Liver (tissue), 9 donors: ENCODE measurements around the gene ATG9A. TPM values are rescaled to one million over a fixed set of nuclear protein-coding genes. Genes with fewer than 3 reads are reported as not detected.
A peak's percentile ranks its signal among the peaks of the same experiment; 100 is the strongest.

Source experiments
- DNase-seq: peaks from one replicate; pipeline ENCODE4 v3.0.0-alpha.2; 2017; ENCODE audit warnings: low spot score
- H3K27ac ChIP-seq, 2 donors: one replicate each; pipeline ENCODE4 v1.7.0; 2013; ENCODE audit warnings: inconsistent platforms in 2 of 2, low read length in 2 of 2, control low read depth in 1 of 2, low read depth in 1 of 2, mild to moderate bottlenecking in 1 of 2
- H3K27me3 ChIP-seq, 4 donors: one replicate each; pipeline versions ENCODE4 v1.6.1 to v1.7.0; 2013; ENCODE audit warnings: low read length in 3 of 4, inconsistent platforms in 1 of 4, mild to moderate bottlenecking in 1 of 4, moderate library complexity in 1 of 4; ENCODE audit not compliant: control insufficient read depth in 4 of 4, insufficient read depth in 4 of 4
- H3K36me3 ChIP-seq, 4 donors: one replicate each; pipeline versions ENCODE4 v1.6.1 to v1.7.0; 2013; ENCODE audit warnings: low read length in 3 of 4, mild to moderate bottlenecking in 3 of 4, low read depth in 1 of 4, moderate library complexity in 1 of 4; ENCODE audit not compliant: control insufficient read depth in 4 of 4, insufficient read depth in 3 of 4
- H3K4me1 ChIP-seq, 4 donors: one replicate each; pipeline versions ENCODE4 v1.6.1 to v1.7.0; 2013; ENCODE audit warnings: low read length in 3 of 4, mild to moderate bottlenecking in 3 of 4, moderate library complexity in 1 of 4; ENCODE audit not compliant: control insufficient read depth in 4 of 4, insufficient read depth in 4 of 4
- H3K4me3 ChIP-seq, 3 donors: one replicate each; pipeline versions ENCODE4 v1.6.1 to v1.7.0; 2013; ENCODE audit warnings: low read length in 3 of 3, control low read depth in 1 of 3, low read depth in 1 of 3, mild to moderate bottlenecking in 1 of 3
- H3K9ac ChIP-seq, 2 donors: one replicate each; pipeline ENCODE4 v1.7.0; 2013; ENCODE audit warnings: low read length in 2 of 2, mild to moderate bottlenecking in 2 of 2, moderate library complexity in 2 of 2, control low read depth in 1 of 2, low read depth in 1 of 2
- H3K9me3 ChIP-seq, 4 donors: one replicate each; pipeline versions ENCODE4 v1.6.1 to v1.7.0; 2013; ENCODE audit warnings: low read length in 3 of 4; ENCODE audit not compliant: control insufficient read depth in 4 of 4
- ATF3 ChIP-seq: IDR thresholded peaks from 2 replicates; pipeline ENCODE4 v1.6.1; 2016; ENCODE audit warnings: antibody characterized with exemption
- CTCF ChIP-seq: fragments of 150-350 bp; IDR thresholded peaks from 2 replicates; pipeline ENCODE4 v1.5.1; 2017; ENCODE audit warnings: improper control_type of control experiment, low read depth, low read length; ENCODE audit not compliant: missing input control
- EGR1 ChIP-seq, 2 donors: IDR thresholded peaks; 2 replicates each; pipeline ENCODE4 v1.6.1; 2016 to 2018; ENCODE audit warnings: antibody characterized with exemption in 2 of 2, low read depth in 2 of 2
- FOXA1 ChIP-seq: IDR thresholded peaks from 2 replicates; pipeline ENCODE4 v1.6.1; 2016; ENCODE audit warnings: antibody characterized with exemption
- FOXA2 ChIP-seq: IDR thresholded peaks from 2 replicates; pipeline ENCODE4 v1.6.1; 2016; ENCODE audit warnings: antibody characterized with exemption
- GABPA ChIP-seq, 2 donors: IDR thresholded peaks in 1 of 2; conservative IDR thresholded peaks in 1 of 2; 2 replicates each; pipeline ENCODE4 v1.6.1; 2016; ENCODE audit warnings: antibody characterized with exemption in 2 of 2, mild to moderate bottlenecking in 1 of 2, moderate library complexity in 1 of 2
- HNF4A ChIP-seq, 2 donors: conservative IDR thresholded peaks; 2 replicates each; pipeline ENCODE4 v1.6.1; 2016; ENCODE audit warnings: antibody characterized with exemption in 2 of 2, mild to moderate bottlenecking in 2 of 2
- HNF4G ChIP-seq: IDR thresholded peaks from 2 replicates; pipeline ENCODE4 v1.6.1; 2016; ENCODE audit warnings: antibody characterized with exemption
- JUND ChIP-seq, 2 donors: IDR thresholded peaks; 2 replicates each; pipeline ENCODE4 v1.6.1; 2016; ENCODE audit warnings: antibody characterized with exemption in 2 of 2
- MAX ChIP-seq: IDR thresholded peaks from 2 replicates; pipeline ENCODE4 v1.6.1; 2016; ENCODE audit warnings: antibody characterized with exemption
- NR2F2 ChIP-seq: IDR thresholded peaks from 2 replicates; pipeline ENCODE4 v1.6.1; 2016; ENCODE audit warnings: antibody characterized with exemption
- RAD21 ChIP-seq, 2 donors: IDR thresholded peaks; 2 replicates each; pipeline ENCODE4 v1.6.1; 2016; ENCODE audit warnings: antibody characterized with exemption in 2 of 2, mild to moderate bottlenecking in 2 of 2
- REST ChIP-seq: IDR thresholded peaks from 2 replicates; pipeline ENCODE4 v1.6.1; 2016; ENCODE audit warnings: antibody characterized with exemption, mild to moderate bottlenecking
- RXRA ChIP-seq, 2 donors: IDR thresholded peaks; 2 replicates each; pipeline ENCODE4 v1.6.1; 2017 to 2018; ENCODE audit warnings: antibody characterized with exemption in 2 of 2, mild to moderate bottlenecking in 1 of 2
- SP1 ChIP-seq: IDR thresholded peaks from 2 replicates; pipeline ENCODE4 v1.6.1; 2018; ENCODE audit warnings: antibody characterized with exemption, mild to moderate bottlenecking
- TAF1 ChIP-seq: conservative IDR thresholded peaks from 2 replicates; pipeline ENCODE4 v1.6.1; 2016; ENCODE audit warnings: antibody characterized with exemption, mild to moderate bottlenecking
- YY1 ChIP-seq: IDR thresholded peaks from 2 replicates; pipeline ENCODE4 v1.6.1; 2016; ENCODE audit warnings: antibody characterized with exemption, mild to moderate bottlenecking
- ZBTB33 ChIP-seq: IDR thresholded peaks from 2 replicates; pipeline ENCODE4 v1.6.1; 2016; ENCODE audit warnings: antibody characterized with exemption
- WGBS: extraction: QIAGEN DNeasy Blood & Tissue Kit; methylation state at CpG from one replicate; pipeline ENCODE4 v1.1.7; 2013; 5-methylcytosine and 5-hydroxymethylcytosine counted together
- polyA plus RNA-seq, 2 donors: library from polyadenylated mRNA; stranded (reverse) in 1 of 2; unstranded in 1 of 2; fragments of 200-250 nt in 1 of 2; fragments of >200 nt in 1 of 2; fragmentation: Nextera tagmentation in 1 of 2; extraction: Ambion mirVana in 1 of 2; gene quantifications; one replicate each; pipeline versions ENCODE4 v1.2.1 to v1.2.3, GENCODE V29; 2013 to 2015
- total RNA-seq, 2 donors: library from RNA; depleted of rRNA; stranded (reverse); fragments of >200 nt; gene quantifications; one replicate each; pipeline ENCODE4 v1.2.3, GENCODE V29; 2014
- donor health status: healthy.
- donor health status: healthy.
- donor health status: healthy.
- donor health status: healthy.
- donor health status: healthy.

The ATG9A gene
- total and polyA plus RNA-seq, 4 donors = 24.3 to 68.1 (median 37.9) TPM

GRCh38 chr2:219252084-219252483, 22.6 kb upstream of the ATG9A start:
- H3K27ac ChIP-seq = peak overlapping the region; percentile 42 to 52
- WGBS = 85% methylated on average over 5 of the region's 5 CpGs
- no peak for DNase-seq
- no peaks in the 10 kb centered on the region for H3K9me3 ChIP-seq
- H3K4me3 ChIP-seq = no peak overlapping the region
- peaks cover 0 to 3% (median 0%) of the 10 kb centered on the region in 4 donors for H3K36me3 ChIP-seq
- no peak for TF ChIP-seq HNF4A (conservative IDR thresholded peaks at IDR 0.05)
- TF ChIP-seq JUND (IDR thresholded peaks at IDR 0.05) = no peak
- TF ChIP-seq MAX = no peak
- no peak for TF ChIP-seq RXRA (IDR thresholded peaks at IDR 0.05)
- no peak for TF ChIP-seq TAF1
- TF ChIP-seq ZBTB33 = no peak
- TF ChIP-seq YY1 = no peak
- no peak for TF ChIP-seq HNF4G
- no peak for TF ChIP-seq CTCF
- TF ChIP-seq FOXA1 = no peak
- TF ChIP-seq NR2F2 = no peak
- TF ChIP-seq FOXA2 = no peak
- TF ChIP-seq EGR1 (IDR thresholded peaks at IDR 0.05; ENCODE audit: low read depth in 2 of 2) = no peak
- no peak for TF ChIP-seq ATF3
- no peak overlapping the region for H3K9ac ChIP-seq
- peaks cover 19 to 58% (median 45%) of the 10 kb centered on the region in 4 donors for H3K4me1 ChIP-seq
- H3K27me3 ChIP-seq = no peaks in the 10 kb centered on the region

GRCh38 chr2:219251656-219252055, 22.2 kb upstream of the ATG9A start:
- Histone ChIP-seq H3K4me1 (peaks cover 19 to 62% (median 49%) of the 10 kb centered on the region in 4 donors), H3K9me3 (no peaks in the 10 kb centered on the region), H3K36me3 (peaks cover 0 to 3% (median 0%) of the 10 kb centered on the region in 4 donors), H3K9ac (no peak overlapping the region), H3K27me3 (no peaks in the 10 kb centered on the region), H3K4me3 (no peak overlapping the region), H3K27ac (peak overlapping the region in 1 of 2 donors; percentile 36)
- WGBS = 87% methylated on average over 6 of the region's 6 CpGs
- no peak for DNase-seq
- TF ChIP-seq FOXA2 = no peak
- no peak for TF ChIP-seq MAX
- TF ChIP-seq YY1 = no peak
- no peak for TF ChIP-seq TAF1
- no peak for TF ChIP-seq RXRA (IDR thresholded peaks at IDR 0.05)
- no peak for TF ChIP-seq HNF4G
- no peak for TF ChIP-seq REST
- TF ChIP-seq GABPA (IDR thresholded peaks at IDR 0.05 in 1 of 2, conservative IDR thresholded peaks at IDR 0.05 in 1 of 2) = no peak
- no peak for TF ChIP-seq ZBTB33
- no peak for TF ChIP-seq SP1
- TF ChIP-seq ATF3 = no peak
- no peak for TF ChIP-seq HNF4A (conservative IDR thresholded peaks at IDR 0.05)
- TF ChIP-seq CTCF = no peak
- no peak for TF ChIP-seq RAD21 (IDR thresholded peaks at IDR 0.05)
- no peak for TF ChIP-seq NR2F2
- TF ChIP-seq EGR1 (IDR thresholded peaks at IDR 0.05; ENCODE audit: low read depth in 2 of 2) = no peak
- no peak for TF ChIP-seq FOXA1
